ENCODE measurements around the gene FAM227B.
"Not testable (repeated sequence)": the region's sequence is repeated elsewhere in the genome, so short reads cannot be mapped to it uniquely, and the experiment has no call there.

Gene FAM227B

DNA sequence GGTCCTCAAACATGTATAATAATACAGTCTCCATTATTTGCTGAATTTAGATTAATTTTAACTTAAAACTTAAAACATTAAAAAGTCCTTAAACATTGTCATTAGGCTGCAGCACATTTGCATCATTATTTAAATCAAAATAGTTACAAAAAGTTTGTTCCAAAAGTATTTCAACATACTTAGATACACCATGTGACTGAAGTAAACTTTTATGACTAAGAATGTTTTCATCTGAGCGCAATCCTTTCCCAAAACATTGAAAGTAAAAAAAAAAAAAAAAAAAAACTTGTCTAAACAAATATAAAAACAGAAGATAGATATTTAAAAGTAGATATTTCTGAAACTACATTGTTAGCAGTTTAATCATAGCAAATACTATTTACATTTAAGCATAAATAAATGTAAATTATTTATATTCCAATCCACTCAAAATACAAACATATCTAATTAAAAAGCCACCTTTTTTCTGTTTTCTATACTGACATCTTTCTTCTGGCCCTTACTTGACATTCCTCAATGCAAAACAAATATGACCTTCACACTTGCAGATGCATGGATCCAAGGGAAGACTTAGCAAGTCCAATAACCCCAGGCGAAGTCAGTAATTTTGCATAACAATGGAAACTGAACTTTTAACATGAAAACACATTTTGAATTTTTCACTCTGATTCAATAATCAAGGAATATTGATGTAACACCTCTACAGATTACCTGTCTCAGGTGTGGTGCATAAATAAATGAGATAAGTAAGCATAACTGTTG is 10.3 kb downstream of the FAM227B start:
- no peak for DNase-seq

DNA sequence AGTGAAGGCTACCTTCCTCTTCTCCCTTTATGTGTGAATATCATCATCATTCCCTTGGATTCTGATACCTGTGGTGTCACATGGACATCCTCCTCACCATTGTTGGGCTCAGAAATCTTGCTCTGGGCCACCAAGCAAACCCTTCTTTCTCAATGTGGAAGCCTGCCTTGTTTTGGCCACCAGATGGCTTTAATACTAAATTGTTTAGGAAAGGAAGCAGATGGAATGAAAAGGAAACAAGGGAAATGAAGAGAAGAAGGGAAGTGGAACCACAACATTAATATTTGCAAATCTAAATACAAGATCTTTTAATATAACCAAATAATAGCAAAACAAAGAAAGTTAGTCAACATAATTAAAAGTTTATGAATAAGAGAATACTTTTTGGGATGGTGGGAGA is 14.0 kb downstream of the FAM227B start:
- no peak for DNase-seq

- DNase-seq: no peak
These were observed 15.0 kb downstream of the FAM227B start for GRCh38 chr15:49605588-49605987.

DNA sequence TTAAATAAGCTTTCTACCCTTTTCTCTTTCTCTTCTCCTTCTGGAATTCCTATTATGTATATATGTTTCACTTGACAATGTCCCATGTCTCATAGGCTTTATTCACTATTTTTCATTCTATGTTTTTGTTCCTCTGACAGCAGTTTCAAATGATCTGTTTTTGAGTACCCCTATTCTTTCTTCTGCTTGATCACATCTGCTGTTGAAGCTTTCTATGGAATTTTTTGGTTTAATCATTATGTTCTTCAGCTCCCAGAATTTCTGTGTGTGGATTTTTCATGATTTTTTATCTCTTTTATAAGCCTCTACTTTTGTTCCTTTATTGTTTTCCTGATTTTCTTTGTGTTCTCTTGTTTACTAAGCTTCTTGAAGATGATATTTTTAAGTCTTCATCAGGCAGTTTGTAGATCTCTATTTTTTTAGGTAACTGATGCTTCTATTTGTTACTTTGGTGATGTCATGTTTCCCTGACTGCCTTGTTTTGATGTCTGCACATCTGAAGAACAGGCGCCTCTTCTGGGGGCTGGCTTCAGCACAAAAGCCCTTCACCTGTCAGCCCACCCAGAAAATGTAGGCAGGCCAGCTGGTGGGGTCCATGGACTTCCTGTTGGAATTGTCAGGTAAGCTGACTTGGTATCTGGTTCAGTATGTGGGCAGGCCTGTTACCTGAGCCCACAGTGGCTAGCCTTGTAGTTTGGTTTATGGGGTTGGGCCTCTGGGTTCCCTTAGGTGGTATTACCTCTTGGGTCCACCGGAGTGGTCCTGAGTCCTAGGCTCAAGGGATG is 15.8 kb downstream of the FAM227B start:
- no peak for DNase-seq

DNA sequence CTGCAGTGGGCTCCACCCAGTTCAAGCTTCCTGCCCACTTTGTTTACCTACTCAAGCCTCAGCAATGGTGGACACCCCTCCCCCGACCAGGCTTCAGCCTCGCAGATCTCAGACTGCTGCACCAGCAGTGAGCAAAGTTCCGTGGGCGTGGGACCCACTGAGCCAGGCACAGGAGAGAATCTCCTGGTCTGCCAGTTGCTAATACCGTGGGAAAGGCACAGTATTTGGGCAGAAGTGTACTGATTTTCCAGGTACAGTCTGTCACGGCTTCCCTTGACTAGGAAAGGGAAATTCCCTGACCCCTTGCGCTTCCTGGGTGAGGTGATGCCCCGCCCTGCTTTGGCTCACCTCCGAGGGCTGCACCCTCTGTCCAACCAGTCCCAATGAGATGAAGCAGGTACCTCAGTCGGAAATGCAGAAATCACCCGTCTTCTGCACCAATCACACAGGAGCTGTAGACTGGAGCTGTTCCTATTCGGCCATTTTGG is 27.7 kb downstream of the FAM227B start:
- not testable (repeated sequence) for DNase-seq

DNA sequence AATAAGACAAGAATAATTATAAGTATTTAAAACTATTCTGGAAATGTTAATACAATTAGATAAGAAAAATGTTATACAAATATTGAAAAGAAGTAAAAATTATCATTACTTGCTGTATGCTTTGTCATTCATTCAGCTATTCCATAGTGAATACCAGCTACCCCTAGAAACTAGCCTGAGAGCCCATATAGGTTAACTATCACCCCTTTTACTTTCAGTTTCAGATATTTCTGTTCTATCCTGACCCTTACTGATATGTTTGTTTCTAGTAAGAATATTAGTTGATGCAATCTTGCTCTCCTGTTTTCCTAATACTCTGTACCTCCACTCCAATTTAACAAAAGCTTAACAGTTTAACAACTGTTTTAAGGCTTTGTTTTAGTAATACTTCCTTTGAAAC is 31.6 kb downstream of the FAM227B start:
- no peak for DNase-seq

- DNase-seq: no peak
These were observed 47.2 kb downstream of the FAM227B start for GRCh38 chr15:49573421-49573820.

DNA sequence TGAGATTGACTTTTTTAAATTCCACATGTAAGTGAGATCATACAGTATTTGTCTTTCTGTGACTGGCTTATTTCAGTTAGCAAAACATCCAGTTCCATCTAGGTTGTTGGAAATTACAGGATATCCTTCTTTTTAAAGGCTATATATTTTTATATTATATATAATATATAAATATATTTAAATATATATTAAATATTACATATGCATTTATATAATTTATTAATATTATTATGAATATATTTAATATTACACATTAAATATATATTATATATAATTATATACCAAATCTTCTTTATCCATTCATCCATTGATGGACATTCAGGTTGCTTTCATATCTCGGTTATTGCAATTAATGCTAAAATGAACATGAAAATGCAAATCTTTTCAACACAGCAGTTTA is 49.9 kb downstream of the FAM227B start:
- DNase-seq: no peak

GRCh38 chr15:49570174-49570573 is 50.4 kb downstream of the FAM227B start:
- no peak for DNase-seq

- DNase-seq: no peak
These were observed 60.6 kb downstream of the FAM227B start for GRCh38 chr15:49560045-49560444.

DNA sequence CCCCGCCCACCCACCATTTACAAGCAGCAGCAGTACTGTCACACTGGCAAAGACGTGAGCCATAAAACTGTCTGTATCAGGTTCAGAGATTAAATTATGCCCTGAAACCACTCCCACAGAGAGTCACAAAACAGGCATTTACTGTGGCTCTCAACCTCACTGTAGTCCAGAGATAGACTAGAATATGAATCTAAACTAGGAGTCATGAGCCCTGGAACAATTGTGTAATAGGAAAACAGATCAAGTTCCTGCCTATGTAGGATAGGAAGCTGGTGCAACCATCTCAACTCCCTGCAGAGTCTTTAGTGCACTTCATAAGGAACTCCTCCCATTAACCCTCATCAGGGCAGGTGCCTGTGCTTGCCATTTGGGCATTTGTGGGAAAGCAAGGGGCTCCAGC is 61.7 kb downstream of the FAM227B start:
- no peak for DNase-seq

DNA sequence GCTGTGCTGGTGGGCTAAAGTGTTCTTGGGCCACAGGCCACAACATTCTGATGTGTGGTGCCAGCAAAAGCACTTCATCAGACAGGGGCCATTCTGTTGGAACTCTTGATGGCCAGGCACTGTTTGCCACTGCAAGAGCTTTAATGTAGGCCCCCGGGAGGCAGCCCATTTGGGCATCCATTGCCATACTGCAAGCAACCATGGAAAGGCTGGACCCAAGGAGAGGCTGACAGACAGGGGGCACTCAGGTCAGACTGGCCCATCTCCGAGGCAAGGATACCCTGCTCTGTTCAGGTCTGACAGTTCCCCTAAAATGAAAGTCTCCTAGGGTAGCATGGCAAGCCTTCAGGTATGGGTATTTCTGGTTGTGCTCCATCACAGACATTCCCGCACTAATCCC is 64.2 kb downstream of the FAM227B start:
- no peak for DNase-seq

- not testable (repeated sequence) for DNase-seq
These were observed 70.3 kb downstream of the FAM227B start for GRCh38 chr15:49550342-49550741.

- DNase-seq: no peak
These were observed 82.1 kb downstream of the FAM227B start for GRCh38 chr15:49538520-49538919.

- no peak for DNase-seq
These were observed 90.5 kb downstream of the FAM227B start for GRCh38 chr15:49530092-49530491.

- DNase-seq: no peak
These were observed 92.3 kb downstream of the FAM227B start for GRCh38 chr15:49528289-49528688.

GRCh38 chr15:49521802-49522201 is 98.8 kb downstream of the FAM227B start:
- DNase-seq: no peak

DNA sequence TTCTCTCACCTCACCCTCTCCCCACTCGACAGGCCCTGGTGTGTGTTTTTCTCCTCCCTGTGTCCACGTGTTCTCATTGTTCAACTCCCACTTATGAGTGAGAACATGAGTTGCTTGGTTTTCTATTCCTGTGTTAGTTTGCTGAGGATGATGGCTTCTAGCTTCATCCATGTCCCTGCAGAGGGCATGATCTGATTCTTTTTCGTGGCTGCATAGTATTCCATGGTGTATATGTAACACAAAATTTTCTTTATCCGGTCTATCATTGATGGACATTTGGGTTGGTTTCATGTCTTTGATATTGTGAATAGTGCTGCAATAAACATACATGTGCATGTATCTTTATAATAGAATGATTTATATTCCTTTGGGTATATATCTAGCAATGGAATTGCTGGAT is 107.9 kb downstream of the FAM227B start:
- not testable (repeated sequence) for DNase-seq

GRCh38 chr15:49507261-49507660 is 113.4 kb downstream of the FAM227B start:
- DNase-seq: no peak

GRCh38 chr15:49506341-49506740 is 114.3 kb downstream of the FAM227B start:
- no peak for DNase-seq

DNA sequence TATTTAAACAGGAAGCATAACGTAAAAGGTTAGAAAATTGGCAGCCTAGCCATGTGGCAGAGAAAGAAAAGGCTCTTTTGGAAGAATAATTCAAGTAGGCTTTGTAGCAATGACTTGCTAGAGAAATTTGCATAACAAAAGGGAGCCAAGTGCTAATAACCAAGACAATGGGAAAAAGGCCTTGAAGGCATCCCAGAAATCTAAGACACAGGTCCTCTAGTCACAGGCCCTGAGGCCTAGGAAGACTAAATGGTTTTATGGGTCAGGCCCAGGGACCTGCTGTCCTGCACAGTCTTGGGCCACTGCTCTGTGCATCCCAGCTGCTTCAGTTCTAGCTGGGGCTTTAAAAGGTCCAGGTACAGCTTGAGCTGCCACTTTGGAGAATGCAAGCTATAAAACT is 119.0 kb downstream of the FAM227B start:
- DNase-seq: no peak

DNA sequence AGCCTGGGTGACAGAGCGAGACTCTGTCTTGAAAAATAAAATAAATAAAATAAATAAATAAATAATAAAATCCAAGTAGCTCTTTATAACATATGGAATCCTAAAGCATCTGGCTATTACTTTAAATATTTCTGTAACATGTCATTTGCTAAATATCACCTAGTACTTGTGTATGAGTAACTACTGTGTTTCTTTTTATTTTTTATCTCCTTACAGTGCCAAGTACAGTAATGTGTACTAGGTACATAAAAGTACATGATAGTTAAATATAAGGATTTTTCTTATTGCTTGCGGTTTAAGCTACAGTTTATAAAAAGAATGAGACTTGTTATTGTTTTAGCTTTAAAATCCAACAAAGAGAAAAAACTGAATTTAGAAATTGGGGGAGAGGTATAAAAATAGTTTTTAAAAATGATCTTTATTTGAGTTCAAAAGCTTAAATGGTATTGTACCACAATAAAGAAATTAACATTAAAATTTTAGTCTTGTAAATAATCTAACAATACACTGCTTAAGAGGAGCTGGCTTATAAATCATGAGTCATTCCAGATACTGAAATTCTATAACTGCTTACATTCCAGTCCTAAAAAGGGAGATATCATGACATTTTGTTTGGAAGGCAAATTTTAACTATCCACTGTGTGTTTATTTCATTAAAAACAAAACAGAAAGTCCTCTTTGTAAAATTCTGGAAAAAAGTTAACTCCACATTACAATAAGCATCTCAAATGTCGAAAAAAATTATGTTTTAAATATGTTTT is 124.4 kb downstream of the FAM227B start:
- DNase-seq: no peak

DNA sequence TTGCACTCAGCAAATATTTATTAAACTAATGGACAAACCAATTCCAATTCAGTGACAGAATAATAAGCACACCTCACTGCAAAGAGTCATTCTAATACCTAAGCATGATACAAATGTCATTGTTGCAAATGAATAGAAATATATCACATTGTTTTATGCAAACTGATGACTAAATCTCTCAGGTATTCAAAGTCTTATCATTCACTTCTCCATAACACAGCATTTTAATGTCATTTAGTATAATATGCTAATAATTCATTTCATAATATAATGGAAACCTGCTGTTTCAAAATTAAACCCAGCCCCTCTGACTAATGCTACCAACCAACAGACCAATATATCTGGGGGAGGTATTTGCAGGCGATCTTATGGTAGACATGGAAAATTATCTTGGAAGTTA is 125.8 kb downstream of the FAM227B start:
- no peak for DNase-seq

DNA sequence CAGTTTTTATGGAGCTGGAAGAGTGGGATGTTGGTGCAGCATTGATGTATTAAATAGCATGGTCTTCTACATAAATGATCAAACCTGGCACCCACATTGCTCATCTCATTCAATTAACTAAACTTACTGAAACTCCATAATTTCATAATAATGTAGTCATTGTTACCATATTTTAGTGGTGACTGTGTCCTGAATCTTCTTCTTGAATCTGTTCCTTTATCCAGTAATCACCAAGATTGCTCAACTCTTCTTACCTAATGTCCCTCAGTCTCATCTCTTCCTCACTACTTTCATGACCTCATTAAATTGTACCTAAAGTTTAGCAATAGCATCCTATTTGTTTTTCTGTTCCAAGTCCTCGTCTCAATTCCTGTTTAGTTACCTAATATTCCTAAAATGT is 127.8 kb downstream of the FAM227B start:
- no peak for DNase-seq

Data from SW 1271 (cell line).